GM12878 (cell line): ENCODE data around the gene NIPA2. TPM values are rescaled to one million over a fixed set of nuclear protein-coding genes. Genes with fewer than 3 reads are reported as not detected.

Experiments
- ATAC-seq: fragments of 200-7000 bp; cut with Tn5 transposase; 3 replicates; pipeline ENCODE4 v1.9.1; 2020; ENCODE audit warnings: mild to moderate bottlenecking, moderate library complexity
- BruUV-seq: library from RNA; stranded (reverse); fragments of 400-500 nt; replicated peaks from 2 replicates; lab custom pipeline; 2021; lab: Mats Ljungman, UMichigan
- CTCF ChIA-PET: fragments of 300-600 bp; sonication (Branson Sonifier 250); formaldehyde crosslinking; extraction: SDS; loops from one replicate; lab custom pipeline; 2021; ENCODE audit warnings: inconsistent platforms; lab: Yijun Ruan, JAX
- POLR2A ChIA-PET: fragments of 350-600 bp; formaldehyde crosslinking; extraction: SDS; loops from one replicate; lab custom pipeline; 2021; ENCODE audit warnings: inconsistent platforms; lab: Charles Lee
- RAD21 ChIA-PET: fragments of 300-600 bp; sonication (Branson Sonifier 250); formaldehyde crosslinking; loops from one replicate; lab custom pipeline; 2023; ENCODE audit warnings: antibody characterized with exemption; ENCODE audit not compliant: unreplicated experiment; lab: Charles Lee
- SMC1A ChIA-PET: fragments of 300-600 bp; sonication (Branson Sonifier 250); formaldehyde crosslinking; loops from one replicate; lab custom pipeline; 2023; ENCODE audit not compliant: unreplicated experiment, uncharacterized antibody; lab: Charles Lee
- DNase-seq: peaks from one replicate; pipeline ENCODE4 v3.0.0-alpha.2; 2011; ENCODE audit warnings: low read depth, low spot score
- FAIRE-seq: peaks from 3 replicates; lab custom pipeline; 2011; peaks lifted over from hg19 to GRCh38; lab: Jason Lieb, UNC
- H2AFZ ChIP-seq: 2 replicates; pipeline ENCODE4 v1.6.0; 2011; ENCODE audit warnings: low read depth, low read length, control low read depth; ENCODE audit not compliant: control insufficient read depth
- H3K27ac ChIP-seq: 2 replicates; pipeline ENCODE4 v1.5.1; 2011; ENCODE audit warnings: control low read depth; ENCODE audit not compliant: control insufficient read depth, insufficient read depth
- H3K27me3 ChIP-seq, 2 experiments: replicated peaks in 1 of 2; 2 replicates each; pipeline versions ENCODE4 v1.6.0 to v1.6.1; 2011; ENCODE audit warnings: low read length in 1 of 2; ENCODE audit not compliant: control insufficient read depth in 2 of 2, insufficient read depth in 2 of 2
- H3K36me3 ChIP-seq, 2 experiments: 2 replicates each; pipeline ENCODE4 v1.5.1; 2011; ENCODE audit warnings: low read length in 1 of 2; ENCODE audit not compliant: control insufficient read depth in 2 of 2, insufficient read depth in 2 of 2
- H3K4me1 ChIP-seq: 2 replicates; pipeline ENCODE4 v1.6.1; 2011; ENCODE audit warnings: mild to moderate bottlenecking, low read length, moderate library complexity, mixed read lengths; ENCODE audit not compliant: control insufficient read depth, insufficient read depth
- H3K4me2 ChIP-seq: 2 replicates; pipeline ENCODE4 v1.6.0; 2011; ENCODE audit warnings: control low read depth; ENCODE audit not compliant: control insufficient read depth, insufficient read depth
- H3K4me3 ChIP-seq: fragments of 200-600 bp; sonication (generic); 2 replicates; pipeline ENCODE4 v1.5.1; 2016
- H3K79me2 ChIP-seq: 2 replicates; pipeline ENCODE4 v1.6.0; 2011; ENCODE audit warnings: low read length; ENCODE audit not compliant: control insufficient read depth, insufficient read depth
- H3K9ac ChIP-seq: 2 replicates; pipeline ENCODE4 v1.8.0; 2011; ENCODE audit warnings: low read length, control low read depth, mixed read lengths; ENCODE audit not compliant: control insufficient read depth, insufficient read depth
- H3K9me3 ChIP-seq: replicated peaks from 3 replicates; pipeline ENCODE4 v1.5.1; 2011; ENCODE audit warnings: mild to moderate bottlenecking, low read length; ENCODE audit not compliant: control insufficient read depth, insufficient read depth
- H4K20me1 ChIP-seq: 2 replicates; pipeline ENCODE4 v1.6.0; 2011; ENCODE audit not compliant: control insufficient read depth, insufficient read depth
- EZH2 ChIP-seq: IDR thresholded peaks from 2 replicates; pipeline ENCODE4 v1.6.1; 2012; ENCODE audit warnings: low read depth, mild to moderate bottlenecking, control low read depth, inconsistent platforms, low read length, borderline replicate concordance; ENCODE audit not compliant: control insufficient read depth
- HDAC6 ChIP-seq: fragments of 200-600 bp; sonication (generic); IDR thresholded peaks from one replicate; pipeline ENCODE4 v1.8.0; 2017; ENCODE audit warnings: antibody characterized with exemption; ENCODE audit not compliant: unreplicated experiment
- IRF3 ChIP-seq: fragments of 450-650 bp; IDR thresholded peaks from 2 replicates; pipeline ENCODE4 v1.6.1; 2014; ENCODE audit warnings: mild to moderate bottlenecking
- JUND ChIP-seq: IDR thresholded peaks from 2 replicates; pipeline ENCODE4 v1.6.1; 2012; ENCODE audit warnings: low read depth, mild to moderate bottlenecking, low read length, improper control_type of control experiment, moderate library complexity
- MTA3 ChIP-seq: IDR thresholded peaks from 2 replicates; pipeline ENCODE4 v1.6.1; 2012; ENCODE audit warnings: low read length, inconsistent platforms, borderline replicate concordance
- MYC ChIP-seq: IDR thresholded peaks from 2 replicates; pipeline ENCODE4 v1.6.1; 2011; ENCODE audit warnings: mild to moderate bottlenecking, low read length, moderate library complexity, inconsistent platforms; ENCODE audit not compliant: insufficient read depth, insufficient replicate concordance, insufficient read length, severe bottlenecking
- NKRF ChIP-seq: fragments of 450-650 bp; conservative IDR thresholded peaks from 2 replicates; pipeline ENCODE4 v1.6.1; 2017; ENCODE audit warnings: mild to moderate bottlenecking, moderate library complexity
- SMAD1 ChIP-seq: fragments of 450-650 bp; IDR thresholded peaks from 2 replicates; pipeline ENCODE4 v1.6.1; 2018; ENCODE audit warnings: mild to moderate bottlenecking, low read depth; ENCODE audit not compliant: partially characterized antibody
- SUZ12 ChIP-seq: fragments of 200-600 bp; sonication (generic); IDR thresholded peaks from one replicate; pipeline ENCODE4 v1.6.1; 2018; ENCODE audit warnings: antibody characterized with exemption, mild to moderate bottlenecking; ENCODE audit not compliant: unreplicated experiment
- ZNF207 ChIP-seq: fragments of 450-650 bp; IDR thresholded peaks from 2 replicates; pipeline ENCODE4 v1.6.1; 2014; ENCODE audit warnings: antibody characterized with exemption, mild to moderate bottlenecking, borderline replicate concordance
- ZNF24 ChIP-seq: fragments of 450-650 bp; IDR thresholded peaks from 2 replicates; pipeline ENCODE4 v1.6.1; 2017; ENCODE audit warnings: antibody characterized with exemption, mild to moderate bottlenecking
- WGBS: methylation state at CpG from one replicate; pipeline ENCODE4 v1.1.6; 2016; ENCODE audit warnings: low lambda C conversion rate; ENCODE audit not compliant: insufficient replicate concordance, insufficient coverage; ENCODE audit errors: missing lambda C conversion rate; 5-methylcytosine and 5-hydroxymethylcytosine counted together
- in situ Hi-C: fragments of 300-500 bp; cut with MboI; formaldehyde crosslinking; loops from 9 replicates; pipeline ENCODE4 v1.14.3; 2018; ENCODE audit warnings: mixed read lengths
- intact Hi-C: fragments of 100-400 bp; cut with micrococcal nuclease; formaldehyde crosslinking; loops from one replicate; pipeline ENCODE4 v1.14.2; 2022; ENCODE audit not compliant: unreplicated experiment
- polyA plus RNA-seq, 11 experiments: library from polyadenylated mRNA; depleted of rRNA in 4 of 11; unstranded in 6 of 11; stranded (reverse) in 5 of 11; fragments of >200 nt; fragmentation: Nextera tagmentation in 4 of 11; fragmentation: Illumina TruSeq in 1 of 11; extraction: Ambion mirVana in 4 of 11; extraction: Trizol in 1 of 11; gene quantifications; 1 replicate in 1 of 11; 2 replicates in 10 of 11; pipeline versions ENCODE4 v1.2.1 to v1.2.3, GENCODE V29; 2011 to 2016; ENCODE audit warnings: inconsistent platforms in 2 of 11, missing spikeins in 2 of 11, low read depth in 1 of 11
- total RNA-seq, 4 experiments: library from RNA; depleted of rRNA in 3 of 4; stranded (reverse); fragments of >200 nt in 3 of 4; fragmentation: Illumina TruSeq in 1 of 4; extraction: Trizol in 1 of 4; gene quantifications; 2 replicates each; pipeline versions ENCODE4 v1.2.1 to v1.2.3, GENCODE V29; 2013 to 2021
- TF ChIP-seq, protein P1 (sequence below): fragments of 150-350 bp; IDR thresholded peaks from 2 replicates; pipeline ENCODE4 v1.6.1; 2016; ENCODE audit warnings: low read depth, low read length
- TF ChIP-seq, protein P2 (sequence below), 3 experiments: IDR thresholded peaks in 2 of 3; conservative IDR thresholded peaks in 1 of 3; 2 replicates each; pipeline ENCODE4 v1.5.1; 2011; ENCODE audit warnings: low read depth in 3 of 3, low read length in 3 of 3, mild to moderate bottlenecking in 3 of 3, control low read depth in 2 of 3, moderate library complexity in 2 of 3, inconsistent platforms in 1 of 3, mixed read lengths in 1 of 3; ENCODE audit not compliant: control insufficient read depth in 2 of 3, insufficient read depth in 1 of 3; ENCODE audit errors: extremely low read depth in 1 of 3

NIPA2 gene
- total and polyA plus RNA-seq, 10 of the 15 experiments (the other 5 are each of a cell fraction or from before 2014, with no cell fraction given) = 24.4 to 159 (median 96.5) TPM

DNA sequence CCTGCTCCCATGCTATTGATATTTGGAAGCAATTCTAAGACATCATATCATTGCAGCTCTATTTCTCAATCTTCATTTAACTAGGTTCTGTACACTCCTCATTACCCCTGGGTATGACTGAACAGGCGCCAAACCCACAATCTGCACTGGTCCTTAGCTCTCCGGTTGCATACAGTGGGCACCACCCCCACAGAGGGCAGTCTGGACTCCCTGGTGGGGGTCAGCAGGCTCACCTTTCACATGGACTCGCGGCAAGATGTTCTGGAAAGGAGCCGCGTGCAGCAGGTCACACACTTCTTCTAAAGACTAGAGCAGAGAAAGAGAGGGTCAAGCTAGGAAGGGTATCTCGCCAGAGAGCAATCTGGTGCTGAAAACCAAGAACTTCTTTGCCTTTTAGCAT lies 36.5 kb downstream of the NIPA2 start (continued):
- TF ChIP-seq SUZ12 = no peak
- TF ChIP-seq, protein P1, sequence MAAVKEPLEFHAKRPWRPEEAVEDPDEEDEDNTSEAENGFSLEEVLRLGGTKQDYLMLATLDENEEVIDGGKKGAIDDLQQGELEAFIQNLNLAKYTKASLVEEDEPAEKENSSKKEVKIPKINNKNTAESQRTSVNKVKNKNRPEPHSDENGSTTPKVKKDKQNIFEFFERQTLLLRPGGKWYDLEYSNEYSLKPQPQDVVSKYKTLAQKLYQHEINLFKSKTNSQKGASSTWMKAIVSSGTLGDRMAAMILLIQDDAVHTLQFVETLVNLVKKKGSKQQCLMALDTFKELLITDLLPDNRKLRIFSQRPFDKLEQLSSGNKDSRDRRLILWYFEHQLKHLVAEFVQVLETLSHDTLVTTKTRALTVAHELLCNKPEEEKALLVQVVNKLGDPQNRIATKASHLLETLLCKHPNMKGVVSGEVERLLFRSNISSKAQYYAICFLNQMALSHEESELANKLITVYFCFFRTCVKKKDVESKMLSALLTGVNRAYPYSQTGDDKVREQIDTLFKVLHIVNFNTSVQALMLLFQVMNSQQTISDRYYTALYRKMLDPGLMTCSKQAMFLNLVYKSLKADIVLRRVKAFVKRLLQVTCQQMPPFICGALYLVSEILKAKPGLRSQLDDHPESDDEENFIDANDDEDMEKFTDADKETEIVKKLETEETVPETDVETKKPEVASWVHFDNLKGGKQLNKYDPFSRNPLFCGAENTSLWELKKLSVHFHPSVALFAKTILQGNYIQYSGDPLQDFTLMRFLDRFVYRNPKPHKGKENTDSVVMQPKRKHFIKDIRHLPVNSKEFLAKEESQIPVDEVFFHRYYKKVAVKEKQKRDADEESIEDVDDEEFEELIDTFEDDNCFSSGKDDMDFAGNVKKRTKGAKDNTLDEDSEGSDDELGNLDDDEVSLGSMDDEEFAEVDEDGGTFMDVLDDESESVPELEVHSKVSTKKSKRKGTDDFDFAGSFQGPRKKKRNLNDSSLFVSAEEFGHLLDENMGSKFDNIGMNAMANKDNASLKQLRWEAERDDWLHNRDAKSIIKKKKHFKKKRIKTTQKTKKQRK = no peak
- TF ChIP-seq IRF3 = no peak
- TF ChIP-seq JUND = no peak
- no peak for TF ChIP-seq MTA3
- TF ChIP-seq, all 136 proteins: peak for 0

GRCh38 chr15:22877117-22877516 lies 38.7 kb downstream of the NIPA2 start:
- ATAC-seq = no peak
- ChIA-PET POLR2A (no interaction called here), SMC1A (interaction anchor here (0.9 kb wide), 1 partner anchor 11 kb away, joined by 3 read pairs; no protein-coding TSS in a partner anchor), CTCF (no interaction called here), RAD21 (no interaction called here)
- H3K4me1 ChIP-seq = no peaks in the 10 kb centered on the region
- WGBS = 87% methylated on average over 5 of the region's 5 CpGs
- no peaks in the 10 kb centered on the region for H3K27me3 ChIP-seq
- no peak overlapping the region for H3K27ac ChIP-seq
- in situ Hi-C loops = no loop called here
- intact Hi-C loops = no loop called here
- no peaks in the 10 kb centered on the region for H3K79me2 ChIP-seq
- H3K4me3 ChIP-seq = no peak overlapping the region
- FAIRE-seq = no peak
- TF ChIP-seq ZNF207 (no peak), ZNF24 (no peak), EZH2 (no peak), SMAD1 (no peak), MYC (no peak), NKRF (no peak), HDAC6 (no peak)
- TF ChIP-seq, protein P2, sequence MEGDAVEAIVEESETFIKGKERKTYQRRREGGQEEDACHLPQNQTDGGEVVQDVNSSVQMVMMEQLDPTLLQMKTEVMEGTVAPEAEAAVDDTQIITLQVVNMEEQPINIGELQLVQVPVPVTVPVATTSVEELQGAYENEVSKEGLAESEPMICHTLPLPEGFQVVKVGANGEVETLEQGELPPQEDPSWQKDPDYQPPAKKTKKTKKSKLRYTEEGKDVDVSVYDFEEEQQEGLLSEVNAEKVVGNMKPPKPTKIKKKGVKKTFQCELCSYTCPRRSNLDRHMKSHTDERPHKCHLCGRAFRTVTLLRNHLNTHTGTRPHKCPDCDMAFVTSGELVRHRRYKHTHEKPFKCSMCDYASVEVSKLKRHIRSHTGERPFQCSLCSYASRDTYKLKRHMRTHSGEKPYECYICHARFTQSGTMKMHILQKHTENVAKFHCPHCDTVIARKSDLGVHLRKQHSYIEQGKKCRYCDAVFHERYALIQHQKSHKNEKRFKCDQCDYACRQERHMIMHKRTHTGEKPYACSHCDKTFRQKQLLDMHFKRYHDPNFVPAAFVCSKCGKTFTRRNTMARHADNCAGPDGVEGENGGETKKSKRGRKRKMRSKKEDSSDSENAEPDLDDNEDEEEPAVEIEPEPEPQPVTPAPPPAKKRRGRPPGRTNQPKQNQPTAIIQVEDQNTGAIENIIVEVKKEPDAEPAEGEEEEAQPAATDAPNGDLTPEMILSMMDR (IDR thresholded peaks at IDR 0.05 in 2 of 3, conservative IDR thresholded peaks at IDR 0.05 in 1 of 3; ENCODE audit: control insufficient read depth in 2 of 3, extremely low read depth in 1 of 3, insufficient read depth in 1 of 3, low read depth in 3 of 3, low read length in 3 of 3) = no peak
- no peaks in the 10 kb centered on the region for H4K20me1 ChIP-seq
- H3K9ac ChIP-seq = no peak overlapping the region
- peaks cover 10 to 14% of the 10 kb centered on the region in 2 experiments; a peak in 3 of 4 replicates for H3K36me3 ChIP-seq
- BruUV-seq = no TSS peak
- H3K4me2 ChIP-seq = no peak overlapping the region
- no peaks in the 10 kb centered on the region; the same call in 2 of the 3 replicates for H3K9me3 ChIP-seq
- no peak for DNase-seq
- no peak overlapping the region for H2AFZ ChIP-seq
